AG08396 (cell line): Measurements from ENCODE around the gene OGT.
"Not testable (repeated sequence)": the region's sequence is repeated elsewhere in the genome, so short reads cannot be mapped to it uniquely, and the experiment has no call there.

Experiments
- DNase-seq: peaks from one replicate; pipeline ENCODE4 v3.0.0; 2012; ENCODE audit warnings: low spot score, mixed read lengths

The OGT gene

DNA sequence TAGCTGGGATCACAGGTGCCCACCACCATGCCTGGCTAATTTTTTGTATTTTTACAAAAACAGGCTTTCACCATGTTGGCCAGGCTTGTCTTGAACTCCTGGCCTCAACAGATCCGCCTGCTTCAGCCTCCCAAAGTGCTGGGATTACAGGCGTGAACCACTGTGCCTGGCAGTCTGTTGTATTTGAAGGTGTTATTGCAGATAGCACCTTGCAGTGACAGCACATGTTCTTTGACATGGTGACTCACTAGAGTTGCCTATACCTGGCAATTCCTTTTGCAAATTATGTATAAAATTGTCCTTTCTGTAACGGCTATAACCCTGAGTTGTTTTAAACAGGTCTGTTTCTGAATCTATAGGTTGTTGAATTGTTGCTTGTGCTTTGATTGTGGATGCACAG lies 7.9 kb downstream of the OGT start:
- DNase-seq, result no peak

GRCh38 chrX:71541210-71542022 lies 8.5 kb downstream of the OGT start:
- no peak for DNase-seq

GRCh38 chrX:71542411-71542810 lies 9.5 kb downstream of the OGT start:
- no peak for DNase-seq

- DNase-seq, result no peak
These were observed 9.9 kb downstream of the OGT start for GRCh38 chrX:71542825-71543224.

GRCh38 chrX:71543316-71543715 lies 10.4 kb downstream of the OGT start:
- DNase-seq, result peak; percentile 15

- DNase-seq, result no peak
These were observed 12.5 kb downstream of the OGT start for GRCh38 chrX:71545364-71545763.

DNA sequence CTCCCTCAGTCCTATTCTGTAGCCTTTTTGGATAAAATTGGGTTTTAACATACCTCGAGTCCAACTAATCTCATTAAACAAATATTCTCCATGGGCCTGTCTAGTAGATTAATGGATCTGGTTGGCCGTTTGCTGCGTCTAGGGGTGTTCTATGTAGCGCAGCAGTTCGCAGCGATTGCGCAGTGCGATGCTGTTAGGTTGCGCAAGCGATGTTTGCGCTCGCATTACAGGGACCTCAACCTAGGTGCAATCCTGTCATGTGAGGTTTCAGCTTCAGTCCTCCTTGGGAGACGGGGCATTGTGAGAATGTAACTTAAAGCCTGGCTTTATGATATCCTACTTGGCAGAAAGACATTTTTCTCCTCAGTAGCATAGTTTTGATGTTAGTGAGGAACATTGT lies 14.0 kb downstream of the OGT start:
- DNase-seq, result no peak

GRCh38 chrX:71547339-71547738 lies 14.4 kb downstream of the OGT start:
- DNase-seq, result no peak

DNA sequence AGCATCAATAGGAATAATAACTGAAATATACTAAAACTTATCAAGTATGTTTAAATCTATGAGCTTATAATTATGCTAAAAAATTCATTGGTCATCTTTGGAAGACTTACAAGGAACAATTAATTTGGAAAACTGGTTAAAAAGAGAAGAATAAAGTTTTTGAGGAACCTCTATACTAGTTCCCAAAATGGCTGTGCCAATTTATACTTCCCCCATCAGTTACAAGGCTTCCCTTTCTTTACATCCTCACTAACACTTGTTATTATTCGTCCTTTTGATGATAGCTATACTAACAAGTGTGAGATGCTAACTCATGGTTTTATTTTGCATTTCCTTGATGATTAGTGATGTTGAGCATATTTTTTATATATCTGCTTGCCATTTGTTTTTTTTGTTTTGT lies 17.1 kb downstream of the OGT start:
- no peak for DNase-seq

DNA sequence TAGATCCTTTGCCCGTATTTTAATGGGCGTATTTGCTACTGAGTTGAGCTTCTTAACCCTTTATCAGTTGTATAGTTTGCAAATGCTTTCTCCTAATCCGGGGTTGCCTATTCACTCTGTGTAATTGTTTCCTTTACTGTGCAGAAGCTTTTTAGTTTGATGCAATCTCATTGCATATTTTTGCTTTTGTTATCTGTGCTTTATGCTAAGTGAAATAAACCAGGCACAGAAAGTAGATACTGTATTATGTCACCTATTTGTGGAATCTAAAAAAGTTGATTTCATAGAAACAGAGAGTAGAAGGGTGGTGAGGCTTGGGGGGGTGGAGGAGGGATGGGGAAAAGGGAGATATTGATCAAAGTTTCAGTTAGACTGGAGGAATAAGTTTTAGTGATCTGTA lies 17.7 kb downstream of the OGT start:
- no peak for DNase-seq

GRCh38 chrX:71556036-71556435 lies 23.1 kb downstream of the OGT start:
- no peak for DNase-seq

GRCh38 chrX:71558920-71559319 lies 26.0 kb downstream of the OGT start:
- no peak for DNase-seq

DNA sequence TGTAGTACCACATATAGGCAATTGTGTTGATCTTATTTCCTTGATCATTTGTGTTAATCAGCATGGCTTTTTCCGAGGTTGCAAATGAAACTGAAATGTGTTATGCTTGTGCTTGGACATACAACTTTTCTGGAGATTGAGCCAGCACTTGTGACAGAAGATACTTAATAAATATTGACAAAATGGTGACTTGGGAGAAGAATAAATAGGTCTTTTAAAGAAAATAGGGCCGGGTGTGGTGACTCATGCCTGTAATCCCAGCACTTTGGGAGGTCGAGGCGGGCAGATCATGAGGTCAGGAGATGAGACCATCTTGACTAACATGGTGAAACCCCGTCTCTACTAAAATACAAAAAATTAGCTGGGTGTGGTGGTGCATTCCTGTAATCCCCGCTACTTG lies 26.9 kb downstream of the OGT start:
- not testable (repeated sequence) for DNase-seq

- DNase-seq, result no peak
These were observed 31.0 kb downstream of the OGT start for GRCh38 chrX:71563921-71564320.

- DNase-seq, result no peak
These were observed 32.7 kb downstream of the OGT start for GRCh38 chrX:71565474-71566041.

GRCh38 chrX:71571390-71571789 lies 38.5 kb downstream of the OGT start:
- not testable (repeated sequence) for DNase-seq

DNA sequence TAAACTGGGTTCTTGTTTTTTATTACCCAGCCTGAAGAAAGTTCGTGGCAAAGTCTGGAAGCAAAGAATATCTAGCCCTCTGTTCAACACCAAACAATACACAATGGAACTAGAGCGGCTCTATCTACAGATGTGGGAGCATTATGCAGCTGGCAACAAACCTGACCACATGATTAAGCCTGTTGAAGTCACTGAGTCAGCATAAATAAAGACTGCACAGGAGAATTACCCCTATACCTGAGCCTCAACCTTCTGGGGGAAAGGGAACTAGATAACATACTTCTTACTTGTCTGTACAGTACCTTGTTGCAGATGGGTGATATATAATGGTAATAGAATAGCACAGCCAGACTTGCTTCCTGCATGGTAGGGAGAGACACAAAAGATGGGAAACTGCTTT lies 40.7 kb downstream of the OGT start:
- no peak for DNase-seq

DNA sequence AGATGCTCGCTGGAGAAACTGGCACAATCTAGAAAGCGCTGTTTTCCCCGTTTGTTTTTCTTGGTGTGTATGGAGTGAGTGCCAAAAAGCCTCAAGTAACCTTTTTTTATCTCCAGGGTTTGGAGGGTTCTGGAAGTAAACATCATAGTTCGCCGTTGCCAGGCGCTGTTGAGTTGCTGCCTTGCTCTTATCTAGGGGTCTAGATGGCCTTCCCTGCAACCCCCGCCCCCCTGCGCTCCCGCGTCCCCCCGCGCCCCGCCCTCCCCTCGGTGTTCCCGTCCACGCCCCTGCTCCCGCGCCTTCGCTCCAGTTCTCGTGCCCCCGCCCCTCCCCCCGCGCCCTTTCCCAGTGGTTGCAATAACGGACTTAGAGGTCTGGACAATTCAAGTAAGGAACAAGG lies 44.8 kb downstream of the OGT start:
- DNase-seq, result no peak

GRCh38 chrX:71578253-71579135 lies 45.6 kb downstream of the OGT start, which contains the start of gene GCNA:
TSS of gene GCNA (plus strand) at chrX:71578437. CDS start at chrX:71580822, 2,385 bp downstream.
- DNase-seq, result no peak

DNA sequence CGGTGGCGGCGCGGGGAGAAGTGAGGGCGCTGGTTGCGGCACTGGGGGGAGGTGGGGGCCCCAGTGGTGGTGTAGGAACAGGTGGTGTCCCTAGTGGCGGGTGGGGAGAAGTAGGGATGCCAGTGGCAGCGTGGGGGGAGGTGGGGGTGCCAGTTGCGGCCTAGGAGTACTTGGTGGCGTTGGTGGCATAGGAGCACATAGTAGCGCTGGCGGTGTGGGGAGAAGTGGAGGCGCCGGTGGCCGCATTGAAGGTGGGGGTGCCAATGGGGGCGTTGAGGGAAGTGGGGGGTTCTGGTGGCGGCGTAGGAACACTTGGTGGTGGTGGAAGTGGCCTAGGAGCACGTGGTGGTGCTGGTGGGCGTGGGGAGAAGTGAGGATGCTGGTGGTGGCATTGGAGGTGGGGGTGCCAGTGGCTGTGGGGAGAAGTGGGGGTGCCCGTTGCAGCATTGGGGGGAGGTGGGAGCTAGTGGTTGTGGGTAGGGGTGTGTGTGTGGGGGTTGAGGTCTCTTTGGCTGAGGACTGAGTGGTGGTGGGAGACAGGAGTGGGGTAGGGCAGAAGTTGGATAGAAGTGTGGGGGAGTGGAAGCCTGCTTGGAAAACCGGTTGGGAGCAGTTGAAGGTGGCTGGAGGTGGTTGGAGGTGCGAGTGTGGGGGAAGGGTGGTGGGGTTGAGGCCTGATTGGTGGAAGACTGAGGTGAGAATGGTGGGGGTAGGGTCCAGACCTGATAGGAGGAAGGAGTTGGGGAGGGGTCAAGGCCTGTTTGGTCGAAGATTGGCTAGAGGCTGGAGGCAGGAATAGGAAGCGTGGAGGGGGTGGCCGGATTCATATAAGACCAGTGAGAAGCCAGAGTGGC lies 46.5 kb downstream of the OGT start:
- no peak for DNase-seq

DNA sequence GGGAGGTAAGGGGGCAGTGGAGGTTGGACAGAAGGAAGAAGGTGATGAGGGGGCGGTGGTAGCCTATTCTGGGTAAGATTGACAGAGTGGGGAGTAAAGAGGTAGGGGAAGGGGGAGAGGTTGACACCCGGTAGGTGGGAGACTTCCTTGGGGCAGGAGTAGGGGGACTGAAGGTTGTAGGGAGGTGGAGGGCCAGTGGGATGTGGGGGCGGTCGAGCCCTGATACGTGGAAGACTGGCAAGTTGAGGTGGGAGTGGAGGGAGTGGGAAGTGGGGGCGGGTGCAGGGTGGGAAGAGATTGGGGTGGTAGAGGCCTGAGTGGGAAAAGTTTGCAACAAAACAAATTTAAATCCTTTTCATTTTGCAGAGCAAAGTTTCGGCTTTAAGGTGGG lies 47.1 kb downstream of the OGT start:
- no peak for DNase-seq

- no peak for DNase-seq
These were observed 48.3 kb downstream of the OGT start for GRCh38 chrX:71581210-71581609.
